Aorta (tissue), 5 donors: ENCODE data around the gene WNT5A. TPM values are rescaled to one million over a fixed set of nuclear protein-coding genes. Genes with fewer than 3 reads are reported as not detected.

Experiments
- ATAC-seq: fragments of 200-7000 bp; cut with Tn5 transposase; one replicate; pipeline ENCODE4 v1.9.1; 2022; ENCODE audit warnings: moderate library complexity; ENCODE audit not compliant: low FRiP score
- DNase-seq, 2 donors: peaks; one replicate each; pipeline ENCODE4 v3.0.0-alpha.2; 2020
- H3K27ac ChIP-seq, 2 donors: one replicate each; pipeline ENCODE4 v1.5.1; 2013; ENCODE audit warnings: low read length in 2 of 2, mild to moderate bottlenecking in 2 of 2, moderate library complexity in 2 of 2, control low read depth in 1 of 2, inconsistent platforms in 1 of 2, low read depth in 1 of 2
- H3K27me3 ChIP-seq, 2 donors: one replicate each; pipeline ENCODE4 v1.6.1; 2013; ENCODE audit warnings: control low read depth in 1 of 2, low read length in 1 of 2, mild to moderate bottlenecking in 1 of 2, moderate library complexity in 1 of 2; ENCODE audit not compliant: insufficient read depth in 2 of 2, control insufficient read depth in 1 of 2
- H3K36me3 ChIP-seq, 2 donors: one replicate each; pipeline ENCODE4 v1.6.1; 2013; ENCODE audit warnings: control low read depth in 1 of 2, low read length in 1 of 2, mild to moderate bottlenecking in 1 of 2; ENCODE audit not compliant: insufficient read depth in 2 of 2, control insufficient read depth in 1 of 2
- H3K4me1 ChIP-seq, 2 donors: one replicate each; pipeline ENCODE4 v1.6.1; 2013; ENCODE audit warnings: low read length in 2 of 2, control low read depth in 1 of 2, mild to moderate bottlenecking in 1 of 2, moderate library complexity in 1 of 2; ENCODE audit not compliant: insufficient read depth in 2 of 2, control insufficient read depth in 1 of 2
- H3K4me3 ChIP-seq, 2 donors: one replicate each; pipeline ENCODE4 v1.5.1; 2013; ENCODE audit warnings: low read length in 2 of 2, control low read depth in 1 of 2, mild to moderate bottlenecking in 1 of 2
- H3K9me3 ChIP-seq: one replicate; pipeline ENCODE4 v1.6.1; 2013; ENCODE audit warnings: mild to moderate bottlenecking, low read length; ENCODE audit not compliant: control insufficient read depth
- WGBS, 2 donors: extraction: QIAGEN DNeasy Blood & Tissue Kit; methylation state at CpG; one replicate each; pipeline ENCODE4 v1.1.7; 2013; 5-methylcytosine and 5-hydroxymethylcytosine counted together
- intact Hi-C, 2 donors: fragments of 100-400 bp; cut with DNase I; formaldehyde crosslinking; loops; one replicate each; pipeline versions ENCODE4 v1.14.2 to v1.15.0; 2022
- polyA plus RNA-seq, 2 donors: library from polyadenylated mRNA; stranded (reverse); fragments of 200-250 nt; gene quantifications; one replicate each; pipeline ENCODE4 v1.2.3, GENCODE V29; 2013
- total RNA-seq, 2 donors: library from RNA; stranded (reverse); fragmentation: NEBNext Ultra II Directional; extraction: Animal tissue kit (Norgen Biotek cat#: 25700); gene quantifications; one replicate each; pipeline ENCODE4 v1.2.1, GENCODE V29; 2021
- donor health status: healthy with polysubstance abuse.
- donor health status: Bipolar disorder and iron deficiency.
- donor health status: DM: no; HTN: no; CAD: no.
- donor health status: DM: no; HTN: no; CAD: no.
- donor health status: DM: yes; HTN: yes; CAD: no.

WNT5A gene
- total and polyA plus RNA-seq, 4 donors: 0.13 to 10.6 (median 0.43) TPM

- H3K27me3 ChIP-seq: no peaks in the 10 kb centered on the region
- no peak overlapping the region for H3K4me3 ChIP-seq
- H3K27ac ChIP-seq: no peak overlapping the region
- H3K9me3 ChIP-seq: no peaks in the 10 kb centered on the region
- no peak for ATAC-seq
- DNase-seq: no peak
- peaks cover 0 to 3% of the 10 kb centered on the region in 2 donors for H3K4me1 ChIP-seq
- intact Hi-C loops: no loop called here
- WGBS, 2 donors: 86 to 87% methylated on average over 2 of the region's 2 CpGs
- no peaks in the 10 kb centered on the region for H3K36me3 ChIP-seq
These were observed 36.4 kb upstream of the WNT5A start for GRCh38 chr3:55523471-55523870.

GRCh38 chr3:55521738-55522421, 34.8 kb upstream of the WNT5A start:
- Histone ChIP-seq H3K27me3 (no peaks in the 10 kb centered on the region), H3K9me3 (no peaks in the 10 kb centered on the region), H3K4me3 (no peak overlapping the region), H3K27ac (no peak overlapping the region), H3K36me3 (no peaks in the 10 kb centered on the region), H3K4me1 (peaks cover 0 to 3% of the 10 kb centered on the region in 2 donors)
- ATAC-seq (no peak), DNase-seq (no peak)
- 94% methylated on average over 6 of the region's 6 CpGs for WGBS, 2 donors
- intact Hi-C loops: no loop called here

DNA sequence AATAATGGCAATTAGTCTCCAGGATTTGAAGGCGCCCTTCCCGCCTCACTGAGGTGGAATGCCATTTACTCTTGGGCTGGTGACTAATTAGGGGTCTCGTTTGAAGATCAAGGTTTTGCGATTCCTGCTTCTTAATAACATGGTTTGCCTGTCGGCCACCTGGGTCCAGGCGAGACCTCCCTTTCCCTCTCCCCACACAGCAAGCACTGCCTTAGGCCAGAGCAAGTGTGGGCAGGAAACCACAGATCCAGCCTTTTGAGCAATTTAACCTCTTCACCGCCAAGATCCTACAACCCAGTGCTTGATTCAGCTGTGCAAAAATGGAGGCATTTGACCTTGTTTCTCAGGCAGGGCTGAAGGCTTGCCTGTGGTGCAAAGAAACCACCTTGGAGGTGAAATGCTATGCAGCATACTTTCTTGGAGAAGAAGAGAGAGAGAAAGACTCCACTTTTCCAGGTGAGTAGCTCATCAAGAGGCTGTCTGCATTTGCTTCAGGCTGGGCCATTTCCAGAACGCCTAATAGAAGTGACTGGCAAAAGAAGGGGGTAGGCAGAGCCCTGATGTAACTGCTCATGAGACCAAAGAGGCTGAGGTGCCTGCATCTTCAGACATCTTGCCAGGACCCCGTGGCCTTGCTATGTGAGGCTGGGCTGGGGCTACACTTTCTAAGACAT, 34.1 kb upstream of the WNT5A start:
- Histone ChIP-seq H3K4me3 (no peak overlapping the region), H3K36me3 (no peaks in the 10 kb centered on the region), H3K27ac (no peak overlapping the region), H3K9me3 (no peaks in the 10 kb centered on the region), H3K4me1 (peaks cover 0 to 3% of the 10 kb centered on the region in 2 donors), H3K27me3 (no peaks in the 10 kb centered on the region)
- 95 to 96% methylated on average over 9 of the region's 9 CpGs for WGBS, 2 donors
- DNase-seq: no peak
- intact Hi-C loops: no loop called here
- ATAC-seq: no peak

DNA sequence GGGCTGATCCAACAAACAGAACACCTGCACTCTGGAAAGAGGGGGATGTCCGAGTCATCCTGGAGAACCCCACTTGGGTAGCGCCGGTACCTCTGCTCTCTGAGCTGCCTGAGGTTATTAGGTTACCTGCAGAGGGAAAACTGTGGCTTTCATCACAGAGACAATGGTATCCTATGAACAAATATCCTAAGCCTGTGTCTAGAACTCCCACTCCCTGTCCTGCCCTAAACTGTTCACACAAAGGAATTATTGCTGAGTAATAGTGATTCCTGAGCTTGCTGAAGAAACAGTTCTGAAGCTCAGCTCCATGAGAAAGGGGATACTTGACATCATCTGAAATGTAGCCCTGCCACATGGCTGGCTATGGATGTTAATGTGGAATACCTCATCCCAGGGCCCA, 31.9 kb upstream of the WNT5A start:
- Histone ChIP-seq H3K27me3 (no peaks in the 10 kb centered on the region), H3K36me3 (no peaks in the 10 kb centered on the region), H3K27ac (no peak overlapping the region), H3K4me3 (no peak overlapping the region), H3K9me3 (no peaks in the 10 kb centered on the region), H3K4me1 (no peaks in the 10 kb centered on the region)
- intact Hi-C loops: no loop called here
- ATAC-seq: no peak
- no peak for DNase-seq
- 83 to 91% methylated on average over 3 of the region's 3 CpGs for whole genome bisulfite sequencing, 2 donors

- intact Hi-C loops: no loop called here
- Histone ChIP-seq H3K27me3 (no peaks in the 10 kb centered on the region), H3K4me1 (no peaks in the 10 kb centered on the region), H3K36me3 (no peaks in the 10 kb centered on the region), H3K27ac (no peak overlapping the region), H3K9me3 (no peaks in the 10 kb centered on the region), H3K4me3 (no peak overlapping the region)
- no peak for DNase-seq
- ATAC-seq: no peak
- WGBS, 2 donors: 63 to 66% methylated on average over 6 of the region's 6 CpGs
These were observed 31.3 kb upstream of the WNT5A start for GRCh38 chr3:55518451-55518850.

DNA sequence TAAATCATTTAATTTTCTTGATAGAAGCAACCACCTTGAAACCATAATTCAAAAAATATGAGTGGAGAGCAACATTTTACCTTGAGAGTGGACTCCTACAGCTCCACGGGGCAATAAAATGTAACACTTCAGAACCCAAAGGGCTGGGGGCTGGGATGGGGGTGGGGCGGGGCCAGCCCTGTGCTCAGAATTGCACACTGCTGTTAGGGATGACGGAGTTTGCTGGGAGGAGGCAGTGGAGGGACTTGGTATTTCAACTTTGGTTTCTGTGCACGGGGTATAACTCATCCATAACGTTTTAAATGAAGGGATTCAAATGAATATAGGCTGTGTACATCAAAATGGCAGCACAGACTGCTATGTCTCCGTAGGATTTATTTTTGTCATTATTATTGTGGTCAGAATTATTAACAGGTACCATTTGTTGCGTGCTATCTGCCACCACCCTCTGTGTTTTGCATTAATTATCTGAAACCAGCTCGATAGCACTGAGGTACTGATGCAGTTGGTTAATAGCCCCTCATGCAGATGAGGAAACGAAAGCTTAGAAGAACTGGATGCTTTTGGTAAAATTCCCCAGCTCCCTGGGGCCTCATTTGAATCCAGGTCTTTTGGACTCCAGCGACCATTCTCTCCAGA, 29.4 kb upstream of the WNT5A start:
- no peak for DNase-seq
- H3K27me3 ChIP-seq: no peaks in the 10 kb centered on the region
- no peak overlapping the region for H3K27ac ChIP-seq
- H3K9me3 ChIP-seq: no peaks in the 10 kb centered on the region
- WGBS, 2 donors: 46 to 57% methylated on average over 10 of the region's 10 CpGs
- ATAC-seq: no peak
- intact Hi-C loops: no loop called here
- no peak overlapping the region for H3K4me3 ChIP-seq
- no peaks in the 10 kb centered on the region for H3K36me3 ChIP-seq
- no peaks in the 10 kb centered on the region for H3K4me1 ChIP-seq

DNA sequence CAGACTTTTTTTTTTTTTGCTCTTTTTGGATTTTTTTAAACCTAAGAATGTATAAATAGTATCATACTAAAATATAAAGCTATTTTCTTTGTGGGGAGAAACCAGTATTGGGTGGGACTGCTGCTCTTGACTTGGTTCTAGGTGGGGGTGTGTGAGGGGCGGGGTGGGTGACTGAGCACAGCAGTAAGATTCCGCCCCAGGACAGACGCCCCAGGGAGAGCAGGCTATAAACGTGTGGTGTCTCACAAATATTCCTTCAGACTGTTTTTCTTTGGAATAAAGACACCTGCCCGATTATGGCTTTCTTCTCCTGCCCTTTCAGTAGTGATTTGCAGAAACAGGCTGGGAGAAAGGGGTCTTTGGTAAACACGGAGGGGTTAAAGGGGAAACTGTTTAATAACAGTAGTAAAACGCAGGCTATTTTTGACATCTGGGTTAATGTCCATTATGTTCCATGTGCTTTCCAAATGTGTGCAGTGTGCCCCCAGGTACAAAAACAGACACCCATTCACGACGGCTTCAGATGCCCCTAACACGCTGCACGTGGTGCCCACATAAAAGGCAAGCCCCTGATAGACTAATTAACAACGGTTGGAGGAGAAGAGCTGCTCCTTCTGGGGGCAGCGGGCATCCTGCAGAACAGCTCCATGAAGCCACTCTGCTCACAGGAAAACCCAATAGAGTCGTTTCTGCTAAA, 28.6 kb upstream of the WNT5A start:
- no peak for ATAC-seq
- Histone ChIP-seq H3K4me3 (no peak overlapping the region), H3K27me3 (no peaks in the 10 kb centered on the region), H3K36me3 (no peaks in the 10 kb centered on the region), H3K27ac (no peak overlapping the region), H3K9me3 (no peaks in the 10 kb centered on the region), H3K4me1 (no peaks in the 10 kb centered on the region)
- no peak for DNase-seq
- intact Hi-C loops: no loop called here
- 13 to 22% methylated on average over 14 of the region's 14 CpGs for WGBS, 2 donors

- no peaks in the 10 kb centered on the region for H3K9me3 ChIP-seq
- 55 to 61% methylated on average over 3 of the region's 3 CpGs for WGBS, 2 donors
- H3K4me1 ChIP-seq: no peaks in the 10 kb centered on the region
- H3K27me3 ChIP-seq: no peaks in the 10 kb centered on the region
- no peak overlapping the region for H3K27ac ChIP-seq
- DNase-seq (no peak), ATAC-seq (no peak)
- intact Hi-C loops: no loop called here
- H3K4me3 ChIP-seq: no peak overlapping the region
- H3K36me3 ChIP-seq: no peaks in the 10 kb centered on the region
These were observed 27.9 kb upstream of the WNT5A start for GRCh38 chr3:55514962-55515361.
